K562 (cell line): ENCODE measurements around the gene TRIM62.

ENCODE experiments used
- RAD21 ChIP-seq, 2 experiments: fragments of 250-450 bp in 1 of 2; fragments of 450-650 bp in 1 of 2; sonication (Bioruptor Pico) in 1 of 2; formaldehyde crosslinking in 1 of 2; IDR thresholded peaks in 1 of 2; conservative IDR thresholded peaks in 1 of 2; 2 replicates each; pipeline versions ENCODE4 v1.4.0 to v1.8.0; 2020 to 2022; ENCODE audit warnings: mild to moderate bottlenecking in 2 of 2, moderate library complexity in 1 of 2
- SNRNP70 ChIP-seq: fragments of 200-400 bp; formaldehyde crosslinking; optimal IDR thresholded peaks from 2 replicates; pipeline ENCODE3; 2017; ENCODE audit warnings: low read depth, low read length
- TARDBP ChIP-seq: fragments of 450-650 bp; IDR thresholded peaks from 2 replicates; pipeline ENCODE4 v1.6.1; 2016
- TCF3 ChIP-seq: sonication (generic); formaldehyde crosslinking; IDR thresholded peaks from 2 replicates; pipeline ENCODE4 v1.4.0; 2020; ENCODE audit warnings: mild to moderate bottlenecking, missing genetic modification reagents

- TF ChIP-seq SNRNP70 = no peak
- TF ChIP-seq TCF3 (CRISPR knock-in tag) = no peak
- TF ChIP-seq RAD21 (CRISPR knock-in tag; conservative IDR thresholded peaks at IDR 0.05 in 1 of 2, IDR thresholded peaks at IDR 0.05 in 1 of 2) = no peak
- no peak for TF ChIP-seq TARDBP
Observed at GRCh38 chr1:33191731-33192275, 10.0 kb upstream of the TRIM62 start.
